Mucosa of stomach (tissue), 1 donor: ENCODE data around the gene A2ML1.

Experiments used
- H3K27me3 ChIP-seq: one replicate; pipeline ENCODE4 v1.7.0; 2013; ENCODE audit warnings: mild to moderate bottlenecking, low read length; ENCODE audit not compliant: control insufficient read depth, insufficient read depth
- H3K36me3 ChIP-seq: one replicate; pipeline ENCODE4 v1.7.0; 2013; ENCODE audit warnings: low read length; ENCODE audit not compliant: control insufficient read depth, insufficient read depth
- H3K4me1 ChIP-seq: one replicate; pipeline ENCODE4 v1.7.0; 2013; ENCODE audit warnings: mild to moderate bottlenecking, low read length; ENCODE audit not compliant: control insufficient read depth, insufficient read depth
- H3K4me3 ChIP-seq: one replicate; pipeline ENCODE4 v1.7.0; 2013; ENCODE audit warnings: low read length
- H3K9ac ChIP-seq: one replicate; pipeline ENCODE4 v1.7.0; 2013; ENCODE audit warnings: mild to moderate bottlenecking, low read length, moderate library complexity
- H3K9me3 ChIP-seq: one replicate; pipeline ENCODE4 v1.7.0; 2013; ENCODE audit warnings: mild to moderate bottlenecking, low read length, moderate library complexity; ENCODE audit not compliant: control insufficient read depth
- donor health status: Pancreatic carcinoma.

Gene A2ML1

GRCh38 chr12:8867009-8867408, 44.6 kb downstream of the A2ML1 start:
- Histone ChIP-seq H3K4me3 (no peak overlapping the region), H3K36me3 (no peaks in the 10 kb centered on the region), H3K9ac (no peak overlapping the region), H3K27me3 (no peaks in the 10 kb centered on the region), H3K4me1 (no peaks in the 10 kb centered on the region), H3K9me3 (no peaks in the 10 kb centered on the region)

- H3K27me3 ChIP-seq = no peaks in the 10 kb centered on the region
- H3K9me3 ChIP-seq = no peaks in the 10 kb centered on the region
- no peak overlapping the region for H3K4me3 ChIP-seq
- no peak overlapping the region for H3K9ac ChIP-seq
- H3K36me3 ChIP-seq = no peaks in the 10 kb centered on the region
- H3K4me1 ChIP-seq = no peaks in the 10 kb centered on the region
These were observed 45.4 kb downstream of the A2ML1 start for GRCh38 chr12:8867786-8868185.

- Histone ChIP-seq H3K4me1 (no peaks in the 10 kb centered on the region), H3K9me3 (no peaks in the 10 kb centered on the region), H3K36me3 (no peaks in the 10 kb centered on the region), H3K27me3 (no peaks in the 10 kb centered on the region), H3K4me3 (no peak overlapping the region), H3K9ac (no peak overlapping the region)
These were observed 48.2 kb downstream of the A2ML1 start for GRCh38 chr12:8870586-8870985.

GRCh38 chr12:8871068-8871467, 48.6 kb downstream of the A2ML1 start:
- Histone ChIP-seq H3K4me1 (no peaks in the 10 kb centered on the region), H3K27me3 (no peaks in the 10 kb centered on the region), H3K9me3 (no peaks in the 10 kb centered on the region), H3K9ac (no peak overlapping the region), H3K4me3 (no peak overlapping the region), H3K36me3 (no peaks in the 10 kb centered on the region)

GRCh38 chr12:8876887-8877286, 54.5 kb downstream of the A2ML1 start:
- Histone ChIP-seq H3K9ac (no peak overlapping the region), H3K4me3 (no peak overlapping the region), H3K36me3 (no peaks in the 10 kb centered on the region)

GRCh38 chr12:8886502-8887284, 64.3 kb downstream of the A2ML1 start:
- Histone ChIP-seq H3K4me1 (no peaks in the 10 kb centered on the region), H3K4me3 (no peak overlapping the region), H3K27me3 (no peaks in the 10 kb centered on the region), H3K9me3 (no peaks in the 10 kb centered on the region), H3K9ac (no peak overlapping the region), H3K36me3 (no peaks in the 10 kb centered on the region)

More at GRCh38 chr12:8876887-8877286, 54.5 kb downstream of the A2ML1 start:
- H3K27me3 ChIP-seq = no peaks in the 10 kb centered on the region
- H3K9me3 ChIP-seq = no peaks in the 10 kb centered on the region
- no peaks in the 10 kb centered on the region for H3K4me1 ChIP-seq

GRCh38 chr12:8887285-8887715, 64.9 kb downstream of the A2ML1 start:
- Histone ChIP-seq H3K27me3 (no peaks in the 10 kb centered on the region), H3K36me3 (no peaks in the 10 kb centered on the region), H3K4me1 (no peaks in the 10 kb centered on the region), H3K4me3 (no peak overlapping the region), H3K9ac (no peak overlapping the region), H3K9me3 (no peaks in the 10 kb centered on the region)

GRCh38 chr12:8890313-8891085, 68.1 kb downstream of the A2ML1 start:
- Histone ChIP-seq H3K36me3 (no peaks in the 10 kb centered on the region), H3K9ac (peak overlapping the region; percentile 72), H3K4me1 (no peaks in the 10 kb centered on the region), H3K9me3 (no peaks in the 10 kb centered on the region), H3K27me3 (no peaks in the 10 kb centered on the region), H3K4me3 (peak overlapping the region; percentile 23)

GRCh38 chr12:8891976-8892375, 69.6 kb downstream of the A2ML1 start:
- no peaks in the 10 kb centered on the region for H3K27me3 ChIP-seq
- no peak overlapping the region for H3K4me3 ChIP-seq
- H3K9me3 ChIP-seq = no peaks in the 10 kb centered on the region
- H3K36me3 ChIP-seq = no peaks in the 10 kb centered on the region
- H3K4me1 ChIP-seq = no peaks in the 10 kb centered on the region
- H3K9ac ChIP-seq = no peak overlapping the region

GRCh38 chr12:8894378-8894777, 72.0 kb downstream of the A2ML1 start:
- H3K9me3 ChIP-seq = no peaks in the 10 kb centered on the region
- no peaks in the 10 kb centered on the region for H3K36me3 ChIP-seq
- H3K4me3 ChIP-seq = no peak overlapping the region
- H3K9ac ChIP-seq = no peak overlapping the region
- H3K27me3 ChIP-seq = no peaks in the 10 kb centered on the region
- H3K4me1 ChIP-seq = no peaks in the 10 kb centered on the region

GRCh38 chr12:8894986-8895385, 72.6 kb downstream of the A2ML1 start:
- Histone ChIP-seq H3K4me1 (no peaks in the 10 kb centered on the region), H3K4me3 (no peak overlapping the region), H3K9me3 (no peaks in the 10 kb centered on the region), H3K36me3 (no peaks in the 10 kb centered on the region), H3K27me3 (no peaks in the 10 kb centered on the region), H3K9ac (no peak overlapping the region)

GRCh38 chr12:8897081-8897480, 74.7 kb downstream of the A2ML1 start:
- Histone ChIP-seq H3K9ac (no peak overlapping the region), H3K4me1 (no peaks in the 10 kb centered on the region), H3K4me3 (no peak overlapping the region), H3K36me3 (no peaks in the 10 kb centered on the region), H3K27me3 (no peaks in the 10 kb centered on the region), H3K9me3 (no peaks in the 10 kb centered on the region)
